Nephron progenitor cell (in vitro differentiated cells): ENCODE data around the gene RERE.

Experiments
- DNase-seq: peaks from one replicate; pipeline ENCODE4 v3.0.0; 2021
- H3K27ac Mint-ChIP-seq: 2 replicates; pipeline ENCODE4 v1.8.0; 2021; ENCODE audit warnings: mild to moderate bottlenecking, moderate library complexity, mixed read lengths
- H3K27me3 Mint-ChIP-seq: 2 replicates; pipeline ENCODE4 v1.8.0; 2021; ENCODE audit warnings: mild to moderate bottlenecking, low read depth, mixed read lengths; ENCODE audit not compliant: poor library complexity
- H3K36me3 Mint-ChIP-seq: 2 replicates; pipeline ENCODE4 v1.8.0; 2021; ENCODE audit warnings: low read depth, mixed read lengths
- H3K4me1 Mint-ChIP-seq: 2 replicates; pipeline ENCODE4 v1.8.0; 2021; ENCODE audit warnings: mixed read lengths
- H3K4me3 Mint-ChIP-seq: 2 replicates; pipeline ENCODE4 v1.8.0; 2021; ENCODE audit warnings: mild to moderate bottlenecking, moderate library complexity, mixed read lengths
- H3K9me3 Mint-ChIP-seq: 2 replicates; pipeline ENCODE4 v1.8.0; 2021; ENCODE audit warnings: mild to moderate bottlenecking, moderate library complexity, mixed read lengths
- CTCF ChIP-seq: fragments of 200-600 bp; sonication (generic); IDR thresholded peaks from 2 replicates; pipeline ENCODE4 v1.5.0; 2021; ENCODE audit warnings: antibody characterized with exemption

The RERE gene

GRCh38 chr1:8631163-8631562, 186.3 kb downstream of the RERE start:
- H3K4me3 Mint-ChIP-seq = no peak overlapping the region
- no peaks in the 10 kb centered on the region for H3K9me3 Mint-ChIP-seq
- H3K27me3 Mint-ChIP-seq = no peaks in the 10 kb centered on the region
- peaks cover 77% of the 10 kb centered on the region for H3K4me1 Mint-ChIP-seq
- TF ChIP-seq CTCF = no peak
- H3K27ac Mint-ChIP-seq = no peak overlapping the region
- peaks cover 7% of the 10 kb centered on the region for H3K36me3 Mint-ChIP-seq
- DNase-seq = no peak

GRCh38 chr1:8629241-8630091, 188.0 kb downstream of the RERE start:
- Mint-ChIP-seq H3K4me3 (no peak overlapping the region), H3K9me3 (no peaks in the 10 kb centered on the region), H3K27ac (peak overlapping the region; percentile 85), H3K4me1 (peaks cover 81% of the 10 kb centered on the region), H3K36me3 (no peaks in the 10 kb centered on the region), H3K27me3 (peaks cover 4% of the 10 kb centered on the region)
- no peak for TF ChIP-seq CTCF
- no peak for DNase-seq

GRCh38 chr1:8628606-8629005, 188.8 kb downstream of the RERE start:
- no peak overlapping the region for H3K4me3 Mint-ChIP-seq
- DNase-seq = no peak
- H3K9me3 Mint-ChIP-seq = no peaks in the 10 kb centered on the region
- H3K27ac Mint-ChIP-seq = no peak overlapping the region
- peaks cover 4% of the 10 kb centered on the region for H3K27me3 Mint-ChIP-seq
- H3K36me3 Mint-ChIP-seq = peaks cover 4% of the 10 kb centered on the region
- TF ChIP-seq CTCF = no peak
- H3K4me1 Mint-ChIP-seq = peaks cover 77% of the 10 kb centered on the region

GRCh38 chr1:8627728-8628127, 189.7 kb downstream of the RERE start:
- Mint-ChIP-seq H3K4me3 (no peak overlapping the region), H3K9me3 (no peaks in the 10 kb centered on the region), H3K36me3 (peaks cover 5% of the 10 kb centered on the region)

GRCh38 chr1:8625981-8626898, 191.2 kb downstream of the RERE start:
- Mint-ChIP-seq H3K36me3 (peaks cover 5% of the 10 kb centered on the region), H3K4me1 (peaks cover 80% of the 10 kb centered on the region)
- DNase-seq = no peak

More at GRCh38 chr1:8627728-8628127, 189.7 kb downstream of the RERE start:
- Mint-ChIP-seq H3K27me3 (peaks cover 4% of the 10 kb centered on the region), H3K4me1 (peaks cover 80% of the 10 kb centered on the region), H3K27ac (peak overlapping the region; percentile 36)
- no peak for DNase-seq
- TF ChIP-seq CTCF = no peak

More at GRCh38 chr1:8625981-8626898, 191.2 kb downstream of the RERE start:
- Mint-ChIP-seq H3K9me3 (no peaks in the 10 kb centered on the region), H3K27ac (peak overlapping the region; percentile 64), H3K4me3 (peak overlapping the region; percentile 14), H3K27me3 (peaks cover 4% of the 10 kb centered on the region)
- no peak for TF ChIP-seq CTCF
